ENCODE measurements around the gene HIF1A. TPM values are rescaled to one million over a fixed set of nuclear protein-coding genes. Genes with fewer than 3 reads are reported as not detected.
"Not testable (repeated sequence)": the region's sequence is repeated elsewhere in the genome, so short reads cannot be mapped to it uniquely, and the experiment has no call there.

Gene HIF1A
- 117 and 128 TPM in 2 replicates for total RNA-seq

DNA sequence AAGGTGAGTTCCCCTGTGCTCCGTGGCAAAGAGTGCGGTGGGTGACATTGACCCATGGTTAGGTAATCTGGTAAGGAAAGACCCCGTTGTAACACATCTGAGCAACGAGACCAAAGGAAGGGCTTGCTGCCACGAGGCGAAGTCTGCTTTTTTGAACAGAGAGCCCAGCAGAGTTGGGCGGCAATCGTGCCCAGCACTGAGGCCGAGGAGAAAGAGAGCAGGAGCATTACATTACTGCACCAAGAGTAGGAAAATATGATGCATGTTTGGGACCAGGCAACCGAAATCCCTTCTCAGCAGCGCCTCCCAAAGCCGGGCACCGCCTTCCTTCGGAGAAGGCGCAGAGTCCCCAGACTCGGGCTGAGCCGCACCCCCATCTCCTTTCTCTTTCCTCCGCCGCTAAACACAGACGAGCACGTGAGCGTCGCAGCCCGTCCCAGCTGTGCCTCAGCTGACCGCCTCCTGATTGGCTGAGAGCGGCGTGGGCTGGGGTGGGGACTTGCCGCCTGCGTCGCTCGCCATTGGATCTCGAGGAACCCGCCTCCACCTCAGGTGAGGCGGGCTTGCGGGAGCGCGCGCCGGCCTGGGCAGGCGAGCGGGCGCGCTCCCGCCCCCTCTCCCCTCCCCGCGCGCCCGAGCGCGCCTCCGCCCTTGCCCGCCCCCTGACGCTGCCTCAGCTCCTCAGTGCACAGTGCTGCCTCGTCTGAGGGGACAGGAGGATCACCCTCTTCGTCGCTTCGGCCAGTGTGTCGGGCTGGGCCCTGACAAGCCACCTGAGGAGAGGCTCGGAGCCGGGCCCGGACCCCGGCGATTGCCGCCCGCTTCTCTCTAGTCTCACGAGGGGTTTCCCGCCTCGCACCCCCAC, at the start of gene HIF1A:
Gene HIF1A, plus strand, starts transcription at position 684 of the 865 bp plus-strand sequence. CDS start 292 bp downstream, outside the sequence.
- DNase-seq (ENCODE audit: low read depth in 2 of 2) = peak; percentile 99

DNA sequence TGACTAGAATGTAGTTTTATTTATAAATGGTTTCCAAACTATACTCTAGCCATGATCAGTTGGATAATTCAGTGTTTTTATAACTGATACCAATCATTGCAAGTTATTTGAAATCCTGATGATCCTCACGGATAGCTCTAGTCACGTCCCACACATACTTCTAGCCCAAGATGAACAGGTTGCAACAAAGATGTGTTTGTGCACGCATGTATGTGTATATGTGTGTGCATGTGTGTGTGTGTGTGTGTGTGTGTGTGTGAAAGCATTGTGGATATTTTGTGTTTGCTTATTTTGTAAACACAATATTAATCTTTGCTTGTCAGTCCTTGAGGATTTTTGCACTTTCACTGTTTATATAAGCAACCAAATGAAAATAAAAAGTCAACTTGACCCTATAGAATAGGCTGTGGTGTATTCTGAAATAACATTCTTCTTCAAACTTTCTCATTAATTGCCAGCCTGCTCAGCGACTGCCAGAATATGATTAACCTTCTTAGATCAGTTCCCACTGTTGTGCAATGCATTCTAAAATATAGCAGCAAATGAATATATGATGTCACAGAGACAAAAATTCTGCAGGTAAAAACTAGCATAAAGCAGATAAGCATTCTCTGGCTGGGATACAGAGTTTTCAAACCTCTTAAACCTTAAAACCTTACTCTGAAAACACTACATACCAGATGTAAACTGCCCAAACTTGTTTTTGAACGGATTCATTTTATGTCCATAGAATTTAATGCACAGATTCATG, 48.8 kb upstream of the HIF1A start:
- no peak for DNase-seq (ENCODE audit: low read depth in 2 of 2)

DNA sequence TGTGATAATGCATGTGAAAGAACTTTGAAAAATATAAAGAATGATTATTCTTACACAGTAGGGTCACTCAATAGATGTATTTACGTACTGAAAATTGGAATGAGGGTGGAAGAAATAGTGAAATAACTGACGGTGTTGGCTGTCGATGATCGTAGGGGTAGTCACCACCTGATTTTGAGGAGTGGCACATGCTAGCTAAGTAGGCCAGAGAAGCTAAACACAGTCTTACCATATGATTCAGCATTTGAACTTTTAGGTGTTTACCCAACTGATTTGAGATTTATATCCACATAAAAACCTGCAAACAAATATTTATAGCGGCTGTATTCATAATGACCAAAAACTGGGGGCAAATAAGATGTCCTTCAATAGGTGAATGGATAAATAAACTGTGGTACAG, 47.6 kb upstream of the HIF1A start:
- DNase-seq (ENCODE audit: low read depth in 2 of 2) = no peak

DNA sequence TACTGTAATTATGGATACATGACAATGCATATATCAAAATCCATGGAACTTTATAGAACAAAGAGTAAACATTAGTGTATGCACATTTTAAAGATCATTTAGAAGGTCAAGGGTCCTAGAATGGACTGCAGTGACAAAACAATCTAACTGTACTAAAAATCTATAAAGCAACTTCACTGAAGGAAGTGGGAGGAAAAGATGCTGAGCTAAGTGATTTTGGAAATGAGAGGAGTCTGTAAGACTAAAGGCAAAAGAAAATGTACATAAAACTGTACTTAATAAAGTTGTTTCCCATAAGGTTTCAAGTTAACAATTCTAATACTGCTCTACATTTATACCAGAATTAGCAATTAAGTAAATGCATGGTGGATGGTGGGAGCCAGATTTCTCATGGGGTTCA, 46.9 kb upstream of the HIF1A start:
- DNase-seq (ENCODE audit: low read depth in 2 of 2) = no peak

DNA sequence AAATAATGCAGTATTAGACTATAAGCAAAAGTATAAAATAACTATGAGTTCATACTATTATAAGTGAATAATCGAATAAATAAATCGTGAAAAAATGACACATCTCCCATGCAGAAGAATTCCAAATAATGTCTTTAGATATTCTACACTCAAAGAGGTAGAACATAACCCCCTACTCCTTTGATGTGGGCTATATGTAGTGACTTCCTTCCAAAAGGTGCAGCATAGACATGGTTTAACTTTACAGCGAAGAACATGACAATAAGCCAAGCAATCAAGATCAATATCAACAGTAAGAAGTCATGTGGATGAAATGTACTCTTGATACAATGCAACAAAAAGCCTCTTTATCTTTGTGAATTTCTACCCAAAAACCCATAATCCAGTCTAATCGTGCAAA, 46.0 kb upstream of the HIF1A start:
- DNase-seq (ENCODE audit: low read depth in 2 of 2) = no peak

- no peak for DNase-seq (ENCODE audit: low read depth in 2 of 2)
Observed at GRCh38 chr14:61651355-61651754, 44.0 kb upstream of the HIF1A start.

GRCh38 chr14:61652526-61653262, 42.6 kb upstream of the HIF1A start:
- peak in 1 of 2 donors; percentile 33 for DNase-seq (ENCODE audit: low read depth in 2 of 2)

DNA sequence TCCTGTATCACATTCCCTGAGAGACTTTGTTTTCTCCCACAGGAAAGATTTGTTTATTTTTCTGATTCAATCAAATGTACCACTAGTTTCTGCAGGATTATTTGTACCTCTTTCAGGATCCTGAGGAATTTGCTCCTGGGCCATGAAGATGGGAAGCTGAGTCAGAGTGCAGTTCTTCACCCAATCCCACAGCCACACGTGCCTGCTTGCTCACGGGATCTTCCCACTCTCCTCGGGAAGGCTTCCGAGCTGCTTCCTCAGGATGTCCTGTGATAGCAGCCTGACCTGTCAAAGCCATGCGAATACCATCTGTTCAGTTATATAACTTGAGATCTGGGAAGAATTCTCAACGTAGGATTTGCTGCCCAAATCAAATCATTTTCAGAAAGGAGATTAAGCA, 41.8 kb upstream of the HIF1A start:
- DNase-seq (ENCODE audit: low read depth in 2 of 2) = peak; percentile 67 to 98

DNA sequence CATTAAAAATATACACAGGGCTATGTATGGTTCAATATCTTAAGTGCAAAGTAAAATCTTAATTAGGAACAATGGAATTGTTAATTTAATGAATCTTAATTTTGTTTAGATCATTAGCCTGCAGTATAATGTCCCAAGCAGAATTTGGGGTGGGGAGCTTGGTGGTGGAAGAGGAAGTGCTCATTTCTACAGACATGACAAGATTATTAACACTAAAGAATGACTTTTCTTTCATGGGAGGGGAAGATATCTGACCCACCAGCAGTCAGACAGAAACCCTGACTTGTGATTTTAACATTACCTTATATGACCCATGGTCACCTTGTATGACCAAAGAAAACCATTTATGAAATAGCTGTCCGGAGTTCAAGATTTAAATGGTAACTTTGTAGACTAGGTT, 41.3 kb upstream of the HIF1A start:
- DNase-seq (ENCODE audit: low read depth in 2 of 2) = no peak

DNA sequence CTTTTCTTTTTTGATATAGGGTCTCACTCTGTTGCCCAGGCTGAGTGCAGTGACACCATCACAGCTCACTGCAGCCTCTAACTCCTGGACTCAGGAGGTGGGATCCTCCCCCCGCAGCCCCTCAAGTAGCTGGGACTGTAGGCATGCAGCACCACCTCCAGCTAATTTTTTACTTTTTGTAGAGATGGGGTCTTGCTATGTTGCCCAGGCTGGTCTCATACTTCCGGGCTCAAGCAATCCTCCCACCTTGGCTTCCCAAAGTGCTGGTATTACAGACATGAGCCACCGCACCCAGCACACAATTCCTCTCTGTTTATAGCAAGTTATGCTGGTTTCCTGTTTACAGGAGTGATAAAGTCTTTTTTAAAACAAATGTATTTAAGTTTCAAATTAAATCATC, 39.5 kb upstream of the HIF1A start:
- DNase-seq (ENCODE audit: low read depth in 2 of 2) = no peak

GRCh38 chr14:61656341-61656740, 39.0 kb upstream of the HIF1A start:
- DNase-seq (ENCODE audit: low read depth in 2 of 2) = no peak

DNA sequence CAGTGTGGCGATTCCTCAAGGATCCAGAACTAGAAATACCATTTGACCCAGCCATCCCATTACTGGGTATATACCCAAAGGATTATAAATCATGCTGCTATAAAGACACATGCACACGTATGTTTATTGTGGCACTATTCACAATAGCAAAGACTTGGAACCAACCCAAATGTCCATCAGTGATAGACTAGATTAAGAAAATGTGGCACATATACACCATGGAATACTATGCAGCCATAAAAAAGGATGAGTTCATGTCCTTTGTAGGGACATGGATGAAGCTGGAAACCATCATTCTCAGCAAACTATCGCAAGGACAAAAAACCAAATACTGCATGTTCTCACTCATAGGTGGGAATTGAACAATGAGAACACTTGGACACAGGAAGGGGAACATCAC, 37.2 kb upstream of the HIF1A start:
- not testable (repeated sequence) for DNase-seq (ENCODE audit: low read depth in 2 of 2)

GRCh38 chr14:61659582-61659981, 35.7 kb upstream of the HIF1A start:
- DNase-seq (ENCODE audit: low read depth in 2 of 2) = no peak

DNA sequence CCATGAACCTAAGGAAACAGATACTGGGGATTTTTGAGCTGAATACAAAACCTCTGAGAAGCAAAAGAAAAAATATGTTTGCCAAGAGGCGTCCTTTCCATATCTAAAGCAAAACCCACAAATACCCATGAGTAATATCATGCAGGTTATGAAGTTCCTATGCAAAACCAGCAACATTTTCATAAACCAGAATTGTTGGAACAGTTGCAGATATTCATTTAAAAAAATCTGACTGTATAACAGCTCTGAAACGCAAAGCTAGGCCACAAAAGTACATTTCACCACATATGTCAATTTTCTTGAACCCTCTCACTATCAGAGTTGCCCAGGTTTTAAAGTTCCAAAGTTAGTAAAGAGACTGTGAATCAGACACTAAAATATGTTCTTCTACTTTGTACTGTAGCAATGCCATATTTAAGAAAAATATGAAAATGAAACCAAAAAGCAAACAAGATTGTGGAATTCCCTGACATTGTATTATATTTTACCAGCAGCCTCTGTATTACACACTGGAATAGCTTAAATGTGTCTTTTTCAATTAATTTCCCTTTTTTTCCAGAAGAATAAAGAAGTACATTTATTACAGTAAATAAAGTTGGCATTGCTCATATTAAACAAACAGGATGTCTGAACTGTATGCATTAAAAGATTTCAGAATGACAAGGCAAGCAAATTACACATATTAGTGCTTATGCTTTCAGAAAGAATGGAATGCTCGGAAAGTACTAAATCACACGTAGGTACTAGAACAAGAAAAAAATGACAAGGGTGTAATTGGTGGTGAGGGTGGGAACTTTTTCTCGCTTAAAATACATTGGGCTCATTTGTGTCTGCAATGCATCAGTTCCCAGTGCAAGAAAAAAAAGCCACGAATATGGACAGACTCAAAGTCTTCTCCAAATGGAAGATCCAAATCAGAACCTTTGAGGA, 33.6 kb upstream of the HIF1A start:
- DNase-seq (ENCODE audit: low read depth in 2 of 2) = no peak

- peak; percentile 41 to 69 for DNase-seq (ENCODE audit: low read depth in 2 of 2)
Observed at GRCh38 chr14:61662437-61663311, 32.6 kb upstream of the HIF1A start.

GRCh38 chr14:61663312-61663979, 31.9 kb upstream of the HIF1A start:
- DNase-seq (ENCODE audit: low read depth in 2 of 2) = no peak

GRCh38 chr14:61668282-61668681, 27.0 kb upstream of the HIF1A start:
- DNase-seq (ENCODE audit: low read depth in 2 of 2) = peak in 1 of 2 donors; percentile 24

DNA sequence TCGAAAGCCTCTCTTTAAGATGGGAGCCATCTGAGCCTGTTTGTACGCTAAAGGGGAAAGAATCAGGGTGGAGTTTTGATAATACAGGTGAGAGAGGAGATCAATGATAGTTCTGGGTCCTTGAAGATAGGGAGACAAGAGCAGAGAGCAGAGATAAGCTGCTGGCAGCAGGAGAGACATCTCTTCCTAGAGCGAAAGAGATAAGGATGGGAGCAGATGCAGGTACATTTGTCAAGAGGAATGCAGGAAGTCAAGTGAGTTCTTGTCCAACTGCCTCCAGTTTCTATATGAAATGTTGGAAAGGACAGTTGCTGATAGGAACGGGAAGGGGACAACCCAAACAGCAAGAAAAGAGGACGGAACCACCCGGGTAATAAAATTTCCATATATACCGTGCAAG, 24.7 kb upstream of the HIF1A start:
- DNase-seq (ENCODE audit: low read depth in 2 of 2) = no peak

DNA sequence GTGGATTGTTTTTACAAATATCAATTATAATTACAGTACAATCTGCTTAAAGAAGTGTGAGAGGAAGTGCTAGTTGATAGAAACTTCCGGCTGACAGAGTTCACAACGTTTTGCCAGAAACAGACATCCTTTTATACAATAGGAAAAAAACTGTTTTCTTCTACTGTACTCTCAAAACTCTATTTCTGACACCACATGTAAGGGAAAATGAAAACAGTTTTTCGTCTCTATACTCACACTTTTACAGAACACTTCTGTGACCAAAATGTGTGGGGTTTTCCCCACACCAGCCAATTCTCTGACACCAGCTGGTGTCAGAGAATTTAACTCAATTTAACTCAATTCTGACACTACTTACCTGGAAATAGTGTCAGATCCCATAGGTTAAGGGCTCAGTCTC, 24.2 kb upstream of the HIF1A start:
- peak; percentile 55 to 61 for DNase-seq (ENCODE audit: low read depth in 2 of 2)
